ENCODE results near the gene FGF3.

The FGF3 gene

DNA sequence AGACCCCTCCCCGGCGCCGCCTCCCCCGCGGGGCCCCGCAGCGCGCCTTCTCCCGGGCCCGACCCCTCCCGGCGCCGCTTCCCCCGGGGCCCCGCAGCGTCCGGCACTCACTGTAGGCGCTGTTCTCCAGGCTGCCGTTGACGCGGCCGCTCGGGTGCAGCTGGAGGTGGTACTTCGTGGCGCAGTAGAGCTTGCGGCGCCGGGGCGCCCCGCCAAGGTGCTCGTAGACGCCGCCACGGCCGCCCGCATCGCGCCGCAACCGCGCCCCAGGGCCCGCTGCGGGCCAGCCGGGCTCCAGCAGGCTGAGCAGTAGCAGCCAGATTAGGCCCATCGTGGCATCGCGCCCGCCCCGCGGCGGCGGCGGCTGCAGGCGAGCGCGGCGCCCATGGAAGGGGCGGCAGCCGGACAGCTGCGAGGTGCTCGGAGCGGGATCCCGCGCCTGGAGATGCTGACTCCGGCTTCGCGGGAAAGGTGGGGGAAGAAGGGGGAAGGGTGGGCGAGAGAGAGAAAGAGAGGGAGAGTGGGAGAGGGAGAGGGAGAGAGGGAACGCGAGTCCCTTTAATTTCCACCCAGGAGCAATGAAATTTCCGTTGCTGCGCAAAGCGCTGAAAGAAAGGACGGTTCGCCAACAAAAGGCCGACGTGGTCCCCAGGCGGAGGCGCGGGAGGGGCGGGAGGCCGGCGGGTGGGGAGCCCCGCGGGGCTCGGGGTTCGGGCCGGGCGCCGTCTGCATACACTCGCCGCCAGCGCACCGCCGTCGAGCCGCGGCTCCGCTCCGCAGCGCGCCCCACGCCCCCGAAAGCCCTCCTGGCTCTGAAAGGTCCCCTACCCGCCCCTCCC lies at the start of gene FGF3:
Gene FGF3 (minus strand): TSS at position 814 of the 839 bp plus-strand sequence. CDS start 483 bp downstream, at position 331.
- no peak for DNase-seq (ENCODE audit: low spot score)

DNA sequence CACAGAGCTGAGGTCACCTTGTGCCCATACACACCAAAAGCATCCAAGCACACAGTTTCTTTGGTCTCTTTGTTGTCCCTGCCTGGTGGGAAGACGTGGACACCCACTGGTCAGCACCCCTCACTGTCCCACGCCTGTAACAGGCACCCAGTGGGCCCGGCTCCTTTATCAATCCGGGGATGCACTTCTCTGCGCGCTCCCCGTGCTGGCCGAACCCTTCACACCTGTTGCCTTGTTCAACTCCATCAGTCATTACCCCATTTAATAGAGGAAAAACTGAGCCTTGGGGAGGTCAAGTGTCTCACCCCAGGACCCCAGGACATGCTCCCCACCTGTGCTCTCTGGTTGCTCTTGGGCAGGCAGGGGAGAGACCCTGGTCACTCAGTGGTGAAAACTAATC lies 49.7 kb upstream of the FGF3 start:
- DNase-seq (ENCODE audit: low spot score): no peak

DNA sequence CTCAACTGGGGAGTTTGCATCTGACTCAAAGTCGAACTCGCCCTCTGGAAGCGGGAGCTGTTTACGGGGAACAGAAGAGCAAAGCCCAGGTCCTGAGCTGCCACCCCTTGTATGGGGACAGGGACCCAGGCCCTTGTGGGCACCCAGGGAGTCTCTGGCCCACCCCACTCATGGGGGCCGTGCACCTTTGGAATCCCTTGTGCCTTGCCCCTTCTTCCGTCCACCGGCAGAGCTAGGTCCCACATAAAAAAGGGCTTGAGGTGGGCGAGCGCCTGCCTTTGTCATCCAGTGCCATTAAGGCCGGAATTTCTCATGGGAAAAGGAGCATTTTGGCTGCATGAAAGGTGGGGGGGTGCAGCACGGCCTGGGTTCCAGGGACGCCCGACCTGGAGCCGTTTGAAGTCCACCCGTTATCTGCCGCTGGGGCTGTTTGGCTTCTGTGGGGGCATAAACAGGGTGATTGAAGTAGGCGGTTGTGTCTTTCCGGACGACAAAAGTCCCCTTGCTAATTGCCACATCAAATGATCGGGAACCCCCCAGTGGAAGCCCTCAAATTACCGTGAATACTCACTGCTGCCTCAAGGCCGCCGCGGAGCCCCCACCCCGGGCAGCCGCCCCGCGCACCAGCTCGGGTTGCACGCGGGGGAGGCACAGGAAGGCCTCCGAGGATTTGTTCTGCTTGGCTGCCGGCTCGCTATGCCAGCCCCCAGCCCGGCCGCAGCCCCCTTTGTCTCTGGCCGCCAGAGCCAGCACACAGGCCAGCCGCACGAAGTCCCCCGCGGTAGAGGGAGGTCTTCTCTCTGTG lies 49.0 kb upstream of the FGF3 start:
- DNase-seq (ENCODE audit: low spot score): no peak

DNA sequence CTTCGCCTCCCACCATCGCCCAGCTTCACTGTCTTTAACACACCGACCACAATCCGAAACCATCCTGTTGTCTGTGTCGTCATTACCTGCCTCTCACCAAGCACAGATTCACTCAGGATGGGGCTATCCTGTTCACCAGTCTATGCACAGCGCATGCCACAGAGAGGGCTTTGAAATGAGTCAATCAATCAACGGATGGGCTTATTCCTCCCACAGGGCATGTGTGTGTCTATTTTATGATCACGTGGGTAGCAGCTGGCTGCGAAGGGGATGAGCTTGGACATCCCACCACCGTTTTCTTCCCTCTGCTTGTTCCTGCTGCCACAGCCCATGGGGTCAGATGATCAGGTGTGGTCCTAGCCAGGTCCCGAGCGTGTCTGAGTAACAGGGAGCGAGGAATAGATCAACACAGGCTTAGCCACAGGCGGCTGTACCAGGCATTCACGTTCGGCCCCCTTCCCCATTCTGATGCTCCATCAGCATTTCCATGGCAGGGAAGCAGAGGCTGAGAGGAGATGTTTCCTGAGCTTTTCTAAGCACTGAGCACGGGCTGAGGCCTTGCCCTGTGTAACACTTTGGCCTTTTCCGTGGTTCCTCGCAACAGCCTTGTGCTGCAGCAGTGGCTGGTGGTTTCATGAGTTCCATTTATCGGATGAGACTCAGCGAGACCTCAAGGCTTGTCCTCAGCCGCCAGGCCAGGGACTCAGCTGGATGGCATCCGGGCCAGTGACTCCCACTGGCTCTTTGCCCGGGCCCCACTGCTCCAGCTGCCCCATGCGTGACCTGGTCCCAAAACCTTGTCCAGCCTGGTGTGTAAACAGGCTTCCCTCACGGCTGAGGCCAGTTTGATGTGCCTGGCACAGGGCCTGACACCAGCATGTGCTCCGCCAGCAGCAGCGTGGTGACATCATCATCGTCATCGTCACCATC lies 48.1 kb upstream of the FGF3 start:
- DNase-seq (ENCODE audit: low spot score): peak; percentile 70

DNA sequence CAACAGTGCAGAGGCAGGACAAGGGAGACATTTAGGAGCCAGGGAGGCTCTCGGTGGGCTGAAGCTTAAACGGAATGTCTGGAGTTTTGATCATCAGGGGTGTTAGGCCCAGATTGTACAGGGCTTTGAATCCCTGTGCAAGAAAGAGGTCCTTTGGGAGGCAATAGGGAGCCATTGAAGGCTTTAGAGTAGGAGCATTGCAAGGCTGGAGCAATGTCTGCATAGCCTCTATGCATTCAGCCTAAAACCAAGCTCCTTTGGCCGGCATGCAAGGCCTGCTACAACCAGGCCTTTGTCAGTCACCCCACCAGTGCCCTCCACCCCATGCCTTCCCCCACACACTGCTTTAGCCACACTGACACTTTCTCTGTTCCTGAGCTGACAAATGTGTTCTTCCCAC lies 47.4 kb upstream of the FGF3 start:
- DNase-seq (ENCODE audit: low spot score): no peak

DNA sequence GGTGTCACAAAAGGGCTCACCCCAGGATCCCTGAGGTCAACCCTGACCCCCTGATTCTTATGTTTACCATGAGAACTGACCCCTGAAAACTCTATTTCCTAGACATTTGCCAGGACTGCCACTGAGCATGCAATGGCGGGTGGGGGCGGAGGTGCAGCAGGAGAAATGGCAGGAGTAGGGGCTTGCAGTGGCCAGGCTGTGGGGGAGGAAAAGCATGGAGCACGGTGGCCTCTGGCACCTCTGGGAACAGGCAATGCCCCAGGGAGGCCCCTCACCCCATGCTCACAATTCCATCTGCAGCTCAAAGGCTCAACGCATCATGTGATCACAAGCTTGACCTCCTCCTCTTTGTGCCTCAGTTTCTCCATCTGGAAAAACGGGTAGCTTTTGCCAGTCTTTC lies 46.5 kb upstream of the FGF3 start:
- no peak for DNase-seq (ENCODE audit: low spot score)

DNA sequence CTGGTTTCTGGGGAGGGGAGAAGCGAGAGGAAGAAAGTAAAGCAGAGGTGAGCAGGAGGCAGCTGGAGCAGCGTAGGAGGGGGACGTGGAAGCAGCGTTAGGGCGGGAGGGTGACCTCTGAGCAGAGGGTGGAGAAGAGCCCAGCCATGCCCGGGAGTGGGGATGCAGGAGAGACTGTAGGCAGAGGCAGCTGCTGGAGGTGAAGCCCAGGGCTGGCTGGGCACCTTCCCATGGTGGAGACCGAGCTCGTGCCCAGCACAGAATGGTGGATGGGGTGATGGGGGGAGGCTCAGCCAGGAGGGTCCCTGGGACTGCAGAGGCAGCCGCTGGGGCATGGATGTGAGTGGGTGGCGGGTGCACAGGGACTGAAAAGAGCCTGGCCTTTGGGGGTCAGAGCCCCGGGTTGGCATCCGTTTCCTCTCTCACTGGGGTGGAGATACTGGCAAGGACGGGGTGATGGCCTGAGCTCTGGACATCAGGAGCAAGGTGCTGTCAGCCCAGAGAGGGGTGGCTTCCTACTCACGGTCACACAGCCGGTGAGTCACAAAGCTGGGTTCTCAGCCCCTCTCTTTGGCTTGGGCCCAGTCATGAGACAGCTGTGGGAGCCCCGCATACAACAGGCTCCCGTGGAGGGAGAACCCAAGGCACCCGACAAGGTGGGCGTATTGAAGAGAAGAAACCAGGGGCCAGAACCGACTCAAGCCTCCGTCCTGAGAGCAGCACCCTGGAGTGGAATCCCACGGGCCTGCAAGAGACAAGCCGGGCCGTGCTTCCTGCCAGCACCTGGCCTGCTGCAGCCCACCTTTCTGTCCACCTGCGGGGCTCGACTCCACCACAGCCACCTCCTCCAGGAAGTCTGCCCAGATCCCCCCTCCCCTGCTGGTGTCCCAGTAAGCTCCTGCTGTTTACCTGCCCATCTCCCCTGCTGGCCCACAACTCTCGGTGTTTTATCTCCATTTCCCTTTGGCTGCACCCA lies 45.8 kb upstream of the FGF3 start:
- DNase-seq (ENCODE audit: low spot score): no peak

DNA sequence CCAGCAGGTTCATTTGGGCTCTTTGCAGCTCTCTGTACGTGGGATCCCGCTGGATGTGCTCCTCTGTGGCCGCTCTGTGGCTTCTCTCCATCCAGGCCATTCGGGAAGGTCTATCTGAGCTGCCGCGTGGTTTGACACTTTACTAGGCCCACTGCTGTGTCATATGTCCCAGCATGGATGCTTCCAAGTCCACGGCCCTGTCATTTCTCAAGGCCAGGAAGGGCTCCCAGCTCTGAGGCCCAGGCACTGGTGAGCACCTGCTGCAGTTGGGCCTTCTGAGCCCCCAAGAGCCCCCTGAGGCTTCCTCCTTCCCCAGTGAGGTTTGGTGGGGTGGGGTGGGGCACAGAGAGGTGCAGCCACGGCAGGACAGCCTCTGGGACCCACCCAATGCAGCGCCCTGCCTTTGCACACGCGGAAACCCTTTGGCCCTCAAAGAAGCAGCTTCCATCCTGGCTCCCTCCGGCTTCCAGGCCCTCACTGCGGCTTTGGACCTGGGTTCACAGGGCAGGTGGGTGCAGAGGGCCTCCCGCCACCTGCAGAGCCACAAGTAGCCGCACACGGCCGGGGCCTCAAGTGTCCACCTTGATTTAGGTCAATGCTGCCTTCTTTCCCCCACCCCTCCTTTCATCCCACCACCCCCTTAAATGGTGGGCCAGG lies 44.5 kb upstream of the FGF3 start:
- DNase-seq (ENCODE audit: low spot score): no peak

DNA sequence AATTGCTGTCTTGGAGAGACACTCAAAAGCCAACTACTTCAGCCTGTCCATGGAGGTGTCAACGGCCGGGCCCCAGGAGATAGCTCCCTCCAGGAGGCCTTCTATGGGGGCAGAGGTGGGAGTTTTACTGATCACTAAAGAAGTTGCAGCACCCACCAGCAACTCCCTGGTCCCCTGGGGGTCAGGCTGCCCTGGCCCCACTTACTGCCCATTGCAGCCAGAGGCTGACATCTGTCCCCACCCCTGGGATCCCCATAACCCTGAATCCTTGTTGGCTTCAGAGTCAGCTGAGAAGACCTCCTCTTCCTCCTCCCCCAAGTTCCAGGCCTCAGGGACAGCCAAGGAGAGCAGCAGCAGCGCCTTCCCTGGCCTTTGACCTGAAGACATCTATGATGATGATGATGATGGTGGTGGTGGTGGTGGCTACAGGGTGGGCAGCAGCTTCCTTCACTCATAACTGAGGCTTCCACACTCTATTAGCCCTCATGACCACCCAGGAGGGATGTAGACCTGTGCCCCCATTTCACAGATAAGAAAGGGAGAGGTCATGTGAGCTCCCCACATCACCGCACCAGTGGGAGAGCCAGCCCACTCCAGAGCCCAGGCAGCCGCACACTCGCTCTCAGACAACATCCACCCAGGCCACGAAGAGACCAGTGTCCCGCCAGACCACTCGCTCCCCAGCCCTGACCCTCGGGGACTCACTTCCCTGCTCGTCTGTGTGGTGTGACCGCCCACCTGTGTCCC lies 43.8 kb upstream of the FGF3 start:
- no peak for DNase-seq (ENCODE audit: low spot score)

DNA sequence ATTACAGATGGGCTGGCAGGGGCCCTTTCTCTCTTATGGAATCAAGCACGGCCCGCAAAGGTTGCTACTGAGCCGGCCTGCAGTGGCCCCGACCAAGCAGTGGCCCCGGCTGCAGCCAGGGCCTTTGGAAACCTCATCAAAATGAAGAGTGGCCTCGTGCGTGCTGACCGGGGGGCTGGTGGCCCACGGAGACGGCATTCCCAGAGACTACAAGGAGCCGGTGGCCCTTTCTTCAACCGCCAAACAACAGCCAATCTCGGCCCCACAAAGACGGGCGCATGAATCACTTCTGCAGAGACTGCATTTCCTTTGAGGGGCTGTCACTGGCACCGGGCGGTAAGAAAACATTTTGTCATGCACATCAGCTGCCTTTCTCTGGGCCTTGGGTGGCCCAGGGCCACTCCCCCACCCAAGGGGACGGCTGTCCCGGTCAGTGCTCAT lies 43.1 kb upstream of the FGF3 start:
- DNase-seq (ENCODE audit: low spot score): no peak

DNA sequence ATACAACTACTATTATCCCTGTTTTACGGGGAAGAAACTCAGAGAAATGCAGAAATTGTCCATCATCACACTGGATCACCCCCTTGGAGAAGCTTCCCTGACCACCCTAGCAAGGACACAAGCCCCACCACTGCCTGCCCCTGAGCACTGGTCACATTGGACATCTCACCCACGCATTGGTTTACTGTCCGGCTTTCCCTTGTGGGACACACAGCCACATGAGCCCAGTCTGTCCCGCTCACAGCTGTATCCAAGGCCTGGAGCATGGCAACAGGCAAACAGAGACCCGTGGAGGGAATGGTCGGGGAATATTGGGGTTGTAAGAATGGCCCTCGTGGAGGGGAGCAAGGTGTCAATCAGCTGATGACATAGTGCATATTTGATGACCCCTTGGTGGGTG lies 42.7 kb upstream of the FGF3 start:
- no peak for DNase-seq (ENCODE audit: low spot score)

DNA sequence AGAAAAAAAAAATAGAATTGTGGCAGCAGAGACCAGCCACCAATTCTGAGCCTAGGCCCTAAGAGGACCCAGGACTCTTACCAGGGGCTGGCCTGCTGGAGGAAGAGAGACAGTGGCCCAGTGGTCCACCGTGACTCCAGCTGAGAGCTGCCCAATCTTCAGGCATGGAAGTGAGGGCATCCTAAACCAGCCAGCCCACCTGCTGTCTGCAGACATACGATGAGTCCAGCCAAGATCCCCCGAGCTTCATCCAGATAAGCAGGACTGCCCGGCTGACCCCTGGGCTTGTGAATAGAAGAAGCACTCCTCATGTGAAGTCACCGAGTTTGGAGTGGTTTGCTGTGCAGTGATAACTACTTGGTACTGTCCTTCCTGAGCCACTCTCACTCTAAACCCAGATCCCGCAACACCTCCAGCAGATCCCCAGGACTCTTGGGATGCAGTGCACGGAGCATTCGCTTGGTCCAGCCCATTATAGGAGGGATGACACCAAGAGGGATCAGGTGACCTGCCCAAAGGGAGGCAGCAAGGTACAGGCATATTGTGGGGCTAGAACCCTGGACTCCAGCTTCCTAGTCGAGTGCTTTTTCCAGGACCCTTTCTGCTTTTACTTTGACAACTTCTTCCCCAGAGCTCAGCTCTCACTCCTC lies 41.7 kb upstream of the FGF3 start:
- no peak for DNase-seq (ENCODE audit: low spot score)

DNA sequence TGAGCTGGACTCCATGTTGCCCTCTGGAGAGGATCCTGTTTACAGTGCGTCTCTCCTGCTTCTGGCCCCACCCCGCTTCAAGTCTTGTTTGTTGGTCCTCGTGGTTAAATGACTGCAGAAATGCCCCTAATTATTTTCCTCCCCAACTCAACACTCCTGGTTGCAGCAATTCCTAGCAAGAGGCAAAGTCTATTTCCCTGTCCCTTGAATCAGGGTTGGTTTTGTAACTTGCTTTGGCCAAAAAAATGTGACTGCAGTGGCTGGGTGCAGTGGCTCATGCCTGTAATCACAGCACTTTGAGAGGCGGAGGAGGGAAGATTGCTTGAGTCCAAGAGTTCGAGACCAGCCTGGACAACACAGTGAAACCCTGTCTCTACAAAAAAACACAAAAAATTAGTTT lies 41.0 kb upstream of the FGF3 start:
- DNase-seq (ENCODE audit: low spot score): no peak

DNA sequence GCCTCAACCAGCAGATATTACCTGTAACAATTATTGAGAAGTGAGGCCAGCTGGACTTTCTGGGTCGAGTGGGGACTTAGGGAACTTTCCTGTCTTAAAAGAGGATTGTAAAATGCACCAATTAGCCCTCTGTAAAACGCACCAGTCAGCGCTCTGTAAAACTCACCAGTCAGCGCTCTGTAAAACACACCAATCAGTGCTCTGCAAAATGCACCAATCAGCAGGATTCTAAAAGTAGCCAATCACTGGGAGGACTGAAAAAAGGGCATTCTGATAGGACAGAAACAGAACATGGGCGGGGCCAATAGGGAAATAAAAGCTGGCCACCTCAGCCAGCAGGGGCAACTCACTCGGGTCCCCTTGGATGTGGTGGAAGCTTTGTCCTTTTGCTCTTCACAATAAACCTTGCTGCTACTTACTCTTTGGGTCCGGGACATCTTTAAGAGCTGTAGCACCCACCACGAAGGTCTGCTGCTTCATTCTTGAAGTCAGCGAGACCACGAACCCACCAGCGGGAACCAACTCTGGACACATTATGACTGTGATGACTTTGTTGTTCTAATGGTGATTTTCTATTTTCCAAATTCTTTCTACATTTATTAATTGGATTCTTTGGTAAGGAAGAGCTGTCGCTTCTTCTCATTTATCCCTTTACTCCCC lies 40.2 kb upstream of the FGF3 start:
- no peak for DNase-seq (ENCODE audit: low spot score)

DNA sequence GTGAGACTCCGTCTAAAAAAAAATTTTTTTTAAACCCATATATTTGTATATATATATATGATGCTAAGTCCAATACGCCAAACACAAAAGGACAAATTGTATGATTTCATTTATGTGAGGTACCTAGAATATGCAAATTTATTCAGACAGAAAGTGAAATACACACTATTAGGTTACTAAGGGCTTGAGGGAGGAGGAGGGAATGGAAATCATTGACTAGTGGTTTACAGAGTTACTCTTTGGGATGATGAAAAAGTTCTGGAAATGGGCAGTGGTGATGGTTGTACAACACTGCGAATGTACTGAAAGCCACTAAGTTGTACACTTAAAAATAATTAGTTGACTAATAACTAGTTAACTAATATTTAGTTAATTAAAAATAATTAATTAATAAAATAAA lies 36.2 kb upstream of the FGF3 start:
- no peak for DNase-seq (ENCODE audit: low spot score)

DNA sequence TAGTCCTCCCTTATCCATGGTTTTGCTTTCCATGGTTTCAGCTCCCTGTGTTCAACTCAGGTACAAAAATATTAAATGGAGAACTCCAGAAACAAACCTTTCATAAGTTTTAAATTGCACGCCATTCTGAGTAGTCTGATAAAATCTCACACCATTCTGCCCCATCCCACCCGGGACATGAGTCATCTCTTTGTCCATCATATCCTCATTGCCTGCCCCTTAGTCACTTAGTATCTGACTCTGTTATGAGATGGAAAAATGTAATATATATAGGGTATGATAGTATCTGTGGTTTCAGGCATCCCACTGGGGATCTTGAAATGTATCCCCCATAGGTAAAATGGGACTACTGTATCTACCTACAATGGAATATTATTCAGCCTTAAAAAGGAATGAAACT lies 35.5 kb upstream of the FGF3 start:
- peak; percentile 50 for DNase-seq (ENCODE audit: low spot score)

DNA sequence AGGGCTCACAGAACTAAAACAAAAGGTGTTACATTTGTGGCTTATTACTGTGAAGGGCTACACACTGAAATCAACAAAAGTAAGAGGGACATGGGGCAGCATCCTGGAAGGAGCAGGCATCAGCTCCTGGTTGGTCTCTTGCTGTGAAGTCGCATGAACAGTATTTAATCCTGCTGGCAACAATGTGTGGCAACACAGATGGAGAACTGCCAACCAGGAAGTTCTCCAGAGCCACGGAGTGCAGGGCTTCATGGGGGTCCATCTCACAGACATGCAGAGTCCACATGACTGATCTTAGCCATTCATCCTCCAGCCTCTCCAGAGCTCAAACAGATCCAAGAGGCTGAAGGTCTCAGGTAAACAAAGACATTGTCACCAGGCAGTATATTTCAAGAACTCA lies 32.8 kb upstream of the FGF3 start:
- DNase-seq (ENCODE audit: low spot score): no peak

DNA sequence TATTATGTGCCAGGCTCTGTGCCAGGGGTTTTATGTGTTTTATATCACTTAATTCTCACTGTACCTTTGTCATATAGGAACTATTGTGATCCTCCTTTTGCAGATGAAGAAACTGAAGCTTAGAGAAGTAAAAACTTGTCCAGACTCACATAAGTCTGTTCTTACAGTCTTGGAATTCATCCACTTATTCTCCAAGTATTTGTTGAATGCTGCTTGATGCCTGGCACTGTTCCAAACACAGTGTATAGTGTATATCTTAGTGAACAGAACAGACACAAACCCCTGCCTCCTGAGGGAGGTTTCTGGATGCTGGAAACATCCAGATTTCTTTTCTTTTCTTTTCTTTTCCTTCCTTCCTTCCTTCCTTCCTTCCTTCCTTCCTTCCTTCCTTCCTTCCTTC lies 29.0 kb upstream of the FGF3 start:
- no peak for DNase-seq (ENCODE audit: low spot score)

DNA sequence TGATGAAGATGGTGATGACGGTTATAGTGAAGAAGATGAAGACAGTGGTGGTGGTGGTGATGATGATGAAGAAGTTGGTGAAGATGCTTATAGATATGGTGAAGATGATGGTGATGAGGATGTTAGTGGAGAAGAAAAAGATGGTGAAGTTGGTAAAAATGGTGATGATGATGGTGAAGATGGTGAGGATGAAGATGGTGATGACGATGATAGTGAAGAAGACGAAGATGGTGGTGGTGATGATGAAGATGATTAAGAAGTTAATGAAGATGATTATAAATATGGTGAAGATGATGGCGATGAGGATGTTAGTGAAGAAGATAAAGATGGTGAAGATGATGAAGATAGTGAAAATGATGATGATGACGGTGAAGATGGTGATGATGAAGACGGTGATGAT lies 25.2 kb upstream of the FGF3 start:
- no peak for DNase-seq (ENCODE audit: low spot score)

All from AG08395 (cell line).